ENCODE results near the gene MARCHF6. TPM values are rescaled to one million over a fixed set of nuclear protein-coding genes. Genes with fewer than 3 reads are reported as not detected.

The MARCHF6 gene
- total and polyA plus RNA-seq, 3 donors from 2014 or later, result 120 to 153 (median 136) TPM

DNA sequence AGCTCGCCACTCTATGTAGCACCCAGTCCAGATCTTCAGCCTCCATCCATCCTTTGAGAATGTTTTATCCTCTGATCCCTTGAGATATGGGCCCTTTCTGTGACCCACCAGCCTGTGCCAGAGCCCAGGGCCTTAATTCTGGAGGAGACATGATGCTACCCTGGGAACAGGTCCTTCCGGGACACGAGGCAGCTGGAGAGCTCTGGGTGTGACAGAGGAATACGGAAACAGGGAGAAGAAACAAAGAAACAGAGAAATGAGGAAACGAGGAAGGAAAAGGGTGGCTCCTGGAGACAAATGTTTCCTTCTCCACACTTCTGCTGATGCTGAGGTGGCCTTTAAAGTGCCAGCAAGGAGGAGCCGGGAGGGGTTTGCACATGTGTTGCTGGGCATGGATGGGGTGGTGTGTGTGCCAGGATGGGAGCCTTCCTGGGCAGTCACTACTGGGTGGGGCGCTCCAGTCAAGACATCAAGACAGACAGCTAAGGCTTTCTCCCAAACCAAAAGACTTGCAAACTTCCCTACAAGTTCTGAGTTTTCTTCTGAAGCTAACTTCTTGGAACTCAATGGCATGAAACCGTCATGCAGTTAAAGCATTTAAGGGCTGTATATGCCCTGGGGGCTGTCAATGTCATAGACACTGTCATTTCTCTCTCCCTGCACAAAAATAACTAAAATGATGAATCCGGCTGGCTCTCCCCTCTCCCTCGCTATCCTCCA lies 22.8 kb upstream of the MARCHF6 start:
- WGBS, 2 donors, result 67 to 71% methylated on average over 10 of the region's 10 CpGs
- TF ChIP-seq, protein P1, sequence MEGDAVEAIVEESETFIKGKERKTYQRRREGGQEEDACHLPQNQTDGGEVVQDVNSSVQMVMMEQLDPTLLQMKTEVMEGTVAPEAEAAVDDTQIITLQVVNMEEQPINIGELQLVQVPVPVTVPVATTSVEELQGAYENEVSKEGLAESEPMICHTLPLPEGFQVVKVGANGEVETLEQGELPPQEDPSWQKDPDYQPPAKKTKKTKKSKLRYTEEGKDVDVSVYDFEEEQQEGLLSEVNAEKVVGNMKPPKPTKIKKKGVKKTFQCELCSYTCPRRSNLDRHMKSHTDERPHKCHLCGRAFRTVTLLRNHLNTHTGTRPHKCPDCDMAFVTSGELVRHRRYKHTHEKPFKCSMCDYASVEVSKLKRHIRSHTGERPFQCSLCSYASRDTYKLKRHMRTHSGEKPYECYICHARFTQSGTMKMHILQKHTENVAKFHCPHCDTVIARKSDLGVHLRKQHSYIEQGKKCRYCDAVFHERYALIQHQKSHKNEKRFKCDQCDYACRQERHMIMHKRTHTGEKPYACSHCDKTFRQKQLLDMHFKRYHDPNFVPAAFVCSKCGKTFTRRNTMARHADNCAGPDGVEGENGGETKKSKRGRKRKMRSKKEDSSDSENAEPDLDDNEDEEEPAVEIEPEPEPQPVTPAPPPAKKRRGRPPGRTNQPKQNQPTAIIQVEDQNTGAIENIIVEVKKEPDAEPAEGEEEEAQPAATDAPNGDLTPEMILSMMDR (IDR thresholded peaks at IDR 0.05), result no peak
- TF ChIP-seq POLR2A (IDR thresholded peaks at IDR 0.05), result no peak
- Histone ChIP-seq H3K27me3 (no peaks in the 10 kb centered on the region), H3K4me3 (no peak overlapping the region), H3K27ac (no peak overlapping the region), H3K9me3 (no peaks in the 10 kb centered on the region), H3K36me3 (ENCODE audit: low read depth, missing control alignments) (no peaks in the 10 kb centered on the region), H3K4me1 (peaks cover 28% of the 10 kb centered on the region)
- intact Hi-C loops (cut with DNase I; ENCODE audit: low total_unique reads), result no loop called here
- no peak for DNase-seq

DNA sequence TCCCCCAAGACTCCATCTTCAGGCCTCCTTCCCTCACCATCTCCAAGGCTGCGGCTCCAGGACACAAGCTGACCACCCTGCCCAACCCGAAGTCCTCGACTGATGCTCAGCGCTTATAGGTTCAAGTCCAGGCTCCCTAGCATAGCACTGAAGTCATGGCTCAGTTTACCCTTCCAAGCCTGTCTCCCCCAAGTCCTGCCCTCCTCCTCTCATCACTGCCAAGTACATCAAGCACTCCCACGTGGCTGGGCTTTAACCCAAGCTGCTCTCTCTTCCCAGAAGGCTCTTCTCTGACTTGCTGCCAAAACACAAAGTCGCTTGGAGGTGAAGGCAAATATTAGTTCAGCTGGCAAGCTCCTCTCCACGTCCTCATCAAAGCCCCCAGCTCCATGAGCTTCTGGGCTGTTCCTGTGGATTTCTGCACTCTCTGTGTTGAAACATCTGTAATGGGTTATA lies 22.1 kb upstream of the MARCHF6 start:
- H3K36me3 ChIP-seq (ENCODE audit: low read depth, missing control alignments), result no peaks in the 10 kb centered on the region
- intact Hi-C loops (cut with DNase I; ENCODE audit: low total_unique reads), result no loop called here
- TF ChIP-seq POLR2A (IDR thresholded peaks at IDR 0.05), result no peak
- TF ChIP-seq, protein P1 (IDR thresholded peaks at IDR 0.05), result no peak
- H3K9me3 ChIP-seq, result no peaks in the 10 kb centered on the region
- peaks cover 28% of the 10 kb centered on the region for H3K4me1 ChIP-seq
- WGBS, 2 donors, result 56 to 59% methylated on average over 7 of the region's 7 CpGs
- DNase-seq, result peak; percentile 91
- no peaks in the 10 kb centered on the region for H3K27me3 ChIP-seq
- H3K4me3 ChIP-seq, result no peak overlapping the region
- H3K27ac ChIP-seq, result peak overlapping the region in 1 of 2 donors; percentile 15

DNA sequence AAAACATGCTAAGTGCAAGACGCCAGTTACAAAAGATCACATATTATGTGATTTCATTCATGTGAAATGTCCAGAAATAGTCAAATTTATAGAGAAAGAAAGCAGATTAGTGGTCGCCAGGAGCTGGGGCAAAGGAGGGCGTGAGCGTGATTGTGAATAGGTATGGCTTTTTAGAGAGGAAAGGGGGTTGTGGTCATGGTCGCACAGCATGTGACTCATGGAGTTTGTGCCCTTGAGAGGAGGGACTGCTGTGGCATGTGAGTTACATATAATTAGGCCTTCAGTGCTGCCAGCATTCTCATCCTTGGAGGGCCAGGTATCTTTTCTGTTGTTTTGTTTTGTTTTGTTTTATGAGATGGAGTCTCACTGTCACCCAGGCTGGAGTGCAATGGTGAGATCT lies 21.2 kb upstream of the MARCHF6 start:
- no peak for TF ChIP-seq POLR2A (IDR thresholded peaks at IDR 0.05)
- TF ChIP-seq, protein P1 (IDR thresholded peaks at IDR 0.05), result no peak
- intact Hi-C loops (cut with DNase I; ENCODE audit: low total_unique reads), result no loop called here
- H3K4me3 ChIP-seq, result no peak overlapping the region
- no peak overlapping the region for H3K27ac ChIP-seq
- H3K4me1 ChIP-seq, result peaks cover 28% of the 10 kb centered on the region
- no peaks in the 10 kb centered on the region for H3K9me3 ChIP-seq
- H3K27me3 ChIP-seq, result no peaks in the 10 kb centered on the region
- no peaks in the 10 kb centered on the region for H3K36me3 ChIP-seq (ENCODE audit: low read depth, missing control alignments)
- 89 to 91% methylated on average over 5 of the region's 5 CpGs for WGBS, 2 donors
- DNase-seq, result no peak

DNA sequence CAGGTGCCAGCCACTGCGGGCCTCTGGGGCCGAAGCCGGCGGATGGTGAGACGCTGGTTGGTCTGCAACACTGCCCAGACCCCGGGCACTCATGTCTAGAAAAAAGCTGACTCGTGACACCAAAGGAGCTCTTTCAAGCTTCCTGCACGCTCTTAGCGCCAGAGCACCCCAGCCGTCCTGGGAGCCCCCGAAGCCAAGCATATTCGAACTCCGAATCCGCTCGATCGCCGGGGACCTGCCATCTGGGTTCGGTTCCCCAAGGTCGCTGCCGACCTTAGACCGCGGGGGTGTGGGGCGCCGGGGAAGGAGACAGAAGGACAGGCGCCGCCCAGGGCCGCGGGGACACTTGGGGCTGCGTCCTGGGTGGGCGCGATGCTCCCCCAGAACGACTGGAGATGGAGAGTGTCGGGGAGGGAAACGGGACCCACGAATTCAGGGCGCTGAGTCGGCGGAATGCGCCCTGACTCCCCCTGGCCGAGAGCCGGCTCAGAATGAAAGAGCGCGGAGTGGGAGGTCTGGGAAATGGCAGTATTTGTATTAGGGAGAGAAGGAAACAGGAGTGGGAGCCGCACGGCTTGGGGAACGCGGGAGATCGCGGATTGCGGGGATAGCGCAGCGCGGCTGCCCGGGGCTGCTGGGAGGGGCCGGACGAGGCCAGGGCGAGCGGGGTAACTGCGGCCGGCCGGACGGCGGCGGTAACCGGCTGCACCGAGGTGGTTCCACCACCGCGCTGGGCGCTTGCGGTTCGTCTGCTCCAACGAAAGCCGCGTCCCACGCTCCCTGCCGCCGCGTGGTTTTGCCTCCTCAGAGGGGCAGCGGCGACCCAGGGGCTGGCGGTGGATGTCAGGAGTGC lies 20.1 kb upstream of the MARCHF6 start:
- TF ChIP-seq, protein P1 (IDR thresholded peaks at IDR 0.05), result no peak
- TF ChIP-seq POLR2A (IDR thresholded peaks at IDR 0.05), result no peak
- H3K27ac ChIP-seq, result peak overlapping the region in 1 of 2 donors; percentile 14
- intact Hi-C loops (cut with DNase I; ENCODE audit: low total_unique reads), result no loop called here
- 3% methylated on average over 48 to 77 of the region's 81 CpGs for WGBS, 2 donors
- peak; percentile 33 for DNase-seq
- H3K4me3 ChIP-seq, result peak overlapping the region; percentile 37 to 68
- no peaks in the 10 kb centered on the region for H3K9me3 ChIP-seq
- H3K36me3 ChIP-seq (ENCODE audit: low read depth, missing control alignments), result no peaks in the 10 kb centered on the region
- peaks cover 28% of the 10 kb centered on the region for H3K4me1 ChIP-seq
- no peaks in the 10 kb centered on the region for H3K27me3 ChIP-seq
